Natural killer cell treated with Interleukin-12 subunit alpha and Interleukin-12 subunit beta and Interleukin-15 and Interleukin-18, amount 100 ng/mL, for 72 hours (primary cell): ENCODE data around the gene HSH2D. TPM values are rescaled to one million over a fixed set of nuclear protein-coding genes. Genes with fewer than 3 reads are reported as not detected.

ENCODE experiments used
- ATAC-seq, 2 donors: fragments of 150-1000 bp; cut with Tn5 transposase in 1 of 2; sonication (Bioruptor Pico), chemical (Tn5 transposase) in 1 of 2; 2 replicates each; pipeline ENCODE4 v1.10.0; 2021
- DNase-seq: peaks from one replicate; pipeline ENCODE4 v3.0.0; 2022; ENCODE audit warnings: low spot score
- H3K27ac Mint-ChIP-seq, 2 donors: 1 replicate in 1 of 2; 2 replicates in 1 of 2; pipeline ENCODE4 v1.8.0; 2022; ENCODE audit warnings: mixed read lengths in 2 of 2, mild to moderate bottlenecking in 1 of 2, moderate library complexity in 1 of 2
- H3K27me3 Mint-ChIP-seq, 2 donors: 1 replicate in 1 of 2; 2 replicates in 1 of 2; pipeline ENCODE4 v1.8.0; 2022; ENCODE audit warnings: mixed read lengths in 2 of 2
- H3K36me3 Mint-ChIP-seq: one replicate; pipeline ENCODE4 v1.8.0; 2022; ENCODE audit warnings: mixed read lengths
- H3K4me1 Mint-ChIP-seq, 2 donors: 1 replicate in 1 of 2; 2 replicates in 1 of 2; pipeline ENCODE4 v1.8.0; 2022; ENCODE audit warnings: low read depth in 2 of 2, mixed read lengths in 2 of 2, mild to moderate bottlenecking in 1 of 2
- H3K4me3 Mint-ChIP-seq: one replicate; pipeline ENCODE4 v1.8.0; 2022; ENCODE audit warnings: mixed read lengths
- H3K9me3 Mint-ChIP-seq: 2 replicates; pipeline ENCODE4 v1.8.0; 2022; ENCODE audit warnings: mixed read lengths
- total RNA-seq, 2 donors: library from RNA; stranded (reverse); gene quantifications; one replicate each; pipeline ENCODE4 v1.2.3, GENCODE V29; 2022

HSH2D gene
- total RNA-seq, 2 donors from 2014 or later = 135 to 188 TPM

DNA sequence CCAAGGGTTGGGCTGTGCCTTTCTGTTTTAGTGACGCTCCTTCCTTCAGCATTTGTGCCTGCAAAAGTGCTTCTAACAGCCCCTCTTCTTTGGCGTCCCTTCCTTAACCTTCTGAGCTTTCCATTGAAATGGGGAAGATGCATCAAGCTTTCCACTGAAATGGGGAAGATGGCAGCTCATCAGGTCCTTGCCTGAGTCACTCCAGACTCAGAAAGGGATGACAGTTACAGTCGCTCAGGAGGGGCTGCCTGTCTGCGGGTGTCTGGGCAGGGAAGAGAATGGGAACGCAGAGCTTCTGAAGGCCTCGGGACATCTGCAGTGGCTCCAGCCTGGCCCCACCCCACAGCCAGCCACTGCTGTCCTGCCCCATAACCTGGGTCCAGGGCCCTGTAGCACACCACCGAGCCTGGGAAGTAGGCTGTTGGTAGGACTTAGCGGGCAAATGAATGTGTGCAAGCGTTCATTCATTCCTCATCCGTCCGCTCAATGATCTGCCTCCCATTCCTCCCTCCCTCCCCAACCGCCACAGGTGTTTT lies 64.1 kb downstream of the HSH2D start:
- Mint-ChIP-seq H3K36me3 (peaks cover 32% of the 10 kb centered on the region), H3K4me3 (no peak overlapping the region), H3K4me1 (peaks cover 18 to 29% of the 10 kb centered on the region in 2 donors), H3K27me3 (no peaks in the 10 kb centered on the region), H3K9me3 (no peaks in the 10 kb centered on the region), H3K27ac (no peak overlapping the region)
- no peak for ATAC-seq
- no peak for DNase-seq

Other genes with a start within 250 kb of the HSH2D start
- not detected for gene CYP4F2, start 245.6 kb upstream of the HSH2D start, total RNA-seq
- not detected for gene CYP4F11, start 209.2 kb upstream of the HSH2D start, total RNA-seq
- gene OR10H4, start 194.7 kb upstream of the HSH2D start, total RNA-seq = not detected
- gene TPM4, start 67.2 kb upstream of the HSH2D start, total RNA-seq = 100 to 1,000 TPM; 462 to 510 TPM
- gene RAB8A, start 31.8 kb upstream of the HSH2D start, total RNA-seq = 100 to 1,000 TPM; 166 to 260 TPM
- gene CIB3, start 29.8 kb downstream of the HSH2D start, total RNA-seq = 1 to 10 TPM in 1 of 2 donors, not detected in 1; 1.4 TPM
- gene FAM32A, start 41.7 kb downstream of the HSH2D start, total RNA-seq = 10 to 100 TPM; 46.7 to 60.8 TPM
- 100 to 1,000 TPM; 115 to 145 TPM for gene AP1M1, start 54.2 kb downstream of the HSH2D start, total RNA-seq
- gene KLF2, start 181.1 kb downstream of the HSH2D start, total RNA-seq = 1 to 10 TPM; 3.4 to 6.7 TPM